Measurements from ENCODE around the gene HIGD1A. TPM values are rescaled to one million over a fixed set of nuclear protein-coding genes. Genes with fewer than 3 reads are reported as not detected.

Gene HIGD1A
- total and polyA plus RNA-seq, 9 of the 15 experiments (the other 6 are each of a cell fraction or from before 2014, with no cell fraction given), result 165 to 1,185 (median 333) TPM

DNA sequence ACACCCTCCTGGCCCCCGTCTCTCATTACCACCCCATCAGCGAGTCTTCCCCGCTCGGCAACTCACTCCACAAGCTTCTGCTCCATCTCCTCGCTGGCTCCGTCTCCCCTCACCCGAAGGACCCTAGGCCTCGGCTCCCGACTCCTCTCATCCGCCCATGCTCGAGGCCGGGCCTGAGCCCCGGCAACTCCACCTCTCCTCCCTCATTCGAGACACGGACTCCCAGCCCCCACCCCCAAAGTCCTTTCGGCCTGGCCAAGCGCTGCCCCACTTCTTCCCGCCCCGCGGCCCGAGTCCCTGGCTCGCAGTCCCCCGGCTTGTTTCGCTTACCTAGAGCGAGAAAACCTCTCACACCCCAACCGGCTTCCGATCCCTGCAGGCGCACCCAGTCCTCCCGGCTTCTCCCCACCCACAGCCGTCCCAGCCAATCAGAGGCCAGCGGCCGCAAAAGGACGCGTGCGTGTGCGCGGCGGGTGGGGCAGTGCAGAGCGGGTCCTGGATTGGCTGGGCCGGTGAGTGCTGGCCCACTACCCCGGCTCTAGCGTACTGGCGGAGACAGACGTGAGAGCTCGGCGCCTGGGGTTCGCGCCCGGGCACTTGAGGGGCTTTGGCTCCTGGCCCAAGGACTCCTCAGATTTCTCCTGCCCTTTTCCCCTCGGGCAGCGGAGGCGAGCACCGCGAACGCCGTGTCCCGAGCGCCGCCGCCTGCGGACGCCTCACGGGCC is at the start of gene HIGD1A (continued):
- TF ChIP-seq, protein P1, sequence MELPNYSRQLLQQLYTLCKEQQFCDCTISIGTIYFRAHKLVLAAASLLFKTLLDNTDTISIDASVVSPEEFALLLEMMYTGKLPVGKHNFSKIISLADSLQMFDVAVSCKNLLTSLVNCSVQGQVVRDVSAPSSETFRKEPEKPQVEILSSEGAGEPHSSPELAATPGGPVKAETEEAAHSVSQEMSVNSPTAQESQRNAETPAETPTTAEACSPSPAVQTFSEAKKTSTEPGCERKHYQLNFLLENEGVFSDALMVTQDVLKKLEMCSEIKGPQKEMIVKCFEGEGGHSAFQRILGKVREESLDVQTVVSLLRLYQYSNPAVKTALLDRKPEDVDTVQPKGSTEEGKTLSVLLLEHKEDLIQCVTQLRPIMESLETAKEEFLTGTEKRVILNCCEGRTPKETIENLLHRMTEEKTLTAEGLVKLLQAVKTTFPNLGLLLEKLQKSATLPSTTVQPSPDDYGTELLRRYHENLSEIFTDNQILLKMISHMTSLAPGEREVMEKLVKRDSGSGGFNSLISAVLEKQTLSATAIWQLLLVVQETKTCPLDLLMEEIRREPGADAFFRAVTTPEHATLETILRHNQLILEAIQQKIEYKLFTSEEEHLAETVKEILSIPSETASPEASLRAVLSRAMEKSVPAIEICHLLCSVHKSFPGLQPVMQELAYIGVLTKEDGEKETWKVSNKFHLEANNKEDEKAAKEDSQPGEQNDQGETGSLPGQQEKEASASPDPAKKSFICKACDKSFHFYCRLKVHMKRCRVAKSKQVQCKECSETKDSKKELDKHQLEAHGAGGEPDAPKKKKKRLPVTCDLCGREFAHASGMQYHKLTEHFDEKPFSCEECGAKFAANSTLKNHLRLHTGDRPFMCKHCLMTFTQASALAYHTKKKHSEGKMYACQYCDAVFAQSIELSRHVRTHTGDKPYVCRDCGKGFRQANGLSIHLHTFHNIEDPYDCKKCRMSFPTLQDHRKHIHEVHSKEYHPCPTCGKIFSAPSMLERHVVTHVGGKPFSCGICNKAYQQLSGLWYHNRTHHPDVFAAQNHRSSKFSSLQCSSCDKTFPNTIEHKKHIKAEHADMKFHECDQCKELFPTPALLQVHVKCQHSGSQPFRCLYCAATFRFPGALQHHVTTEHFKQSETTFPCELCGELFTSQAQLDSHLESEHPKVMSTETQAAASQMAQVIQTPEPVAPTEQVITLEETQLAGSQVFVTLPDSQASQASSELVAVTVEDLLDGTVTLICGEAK (IDR thresholded peaks at IDR 0.05), result no peak
- TF ChIP-seq, protein P1 (CRISPR knock-in tag; IDR thresholded peaks at IDR 0.05), result no peak
- TF ChIP-seq BACH1 (tag; IDR thresholded peaks at IDR 0.05) (no peak), MEIS2 (IDR thresholded peaks at IDR 0.05; ENCODE audit: partially characterized antibody) (peak; percentile 39), FOS (IDR thresholded peaks at IDR 0.05; ENCODE audit: extremely low read depth, insufficient read length) (peak; percentile 78), ZNF75A (CRISPR knock-in tag; IDR thresholded peaks at IDR 0.05) (no peak), GTF2F1 (IDR thresholded peaks at IDR 0.05; ENCODE audit: low read depth, low read length) (no peak; the same call in 1 of the 2 replicates), NCOR1 (IDR thresholded peaks at IDR 0.05) (peak; percentile 9; the same call in 1 of the 2 replicates), NCOA4 (IDR thresholded peaks at IDR 0.05; ENCODE audit: partially characterized antibody) (peak; percentile 77), PHTF2 (CRISPR knock-in tag; IDR thresholded peaks at IDR 0.05) (peak; percentile 40; the same call in 1 of the 2 replicates)
- TF ChIP-seq, protein P2, sequence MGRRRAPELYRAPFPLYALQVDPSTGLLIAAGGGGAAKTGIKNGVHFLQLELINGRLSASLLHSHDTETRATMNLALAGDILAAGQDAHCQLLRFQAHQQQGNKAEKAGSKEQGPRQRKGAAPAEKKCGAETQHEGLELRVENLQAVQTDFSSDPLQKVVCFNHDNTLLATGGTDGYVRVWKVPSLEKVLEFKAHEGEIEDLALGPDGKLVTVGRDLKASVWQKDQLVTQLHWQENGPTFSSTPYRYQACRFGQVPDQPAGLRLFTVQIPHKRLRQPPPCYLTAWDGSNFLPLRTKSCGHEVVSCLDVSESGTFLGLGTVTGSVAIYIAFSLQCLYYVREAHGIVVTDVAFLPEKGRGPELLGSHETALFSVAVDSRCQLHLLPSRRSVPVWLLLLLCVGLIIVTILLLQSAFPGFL (CRISPR knock-in tag; IDR thresholded peaks at IDR 0.05), result peak; percentile 99
- TF ChIP-seq, protein P3, sequence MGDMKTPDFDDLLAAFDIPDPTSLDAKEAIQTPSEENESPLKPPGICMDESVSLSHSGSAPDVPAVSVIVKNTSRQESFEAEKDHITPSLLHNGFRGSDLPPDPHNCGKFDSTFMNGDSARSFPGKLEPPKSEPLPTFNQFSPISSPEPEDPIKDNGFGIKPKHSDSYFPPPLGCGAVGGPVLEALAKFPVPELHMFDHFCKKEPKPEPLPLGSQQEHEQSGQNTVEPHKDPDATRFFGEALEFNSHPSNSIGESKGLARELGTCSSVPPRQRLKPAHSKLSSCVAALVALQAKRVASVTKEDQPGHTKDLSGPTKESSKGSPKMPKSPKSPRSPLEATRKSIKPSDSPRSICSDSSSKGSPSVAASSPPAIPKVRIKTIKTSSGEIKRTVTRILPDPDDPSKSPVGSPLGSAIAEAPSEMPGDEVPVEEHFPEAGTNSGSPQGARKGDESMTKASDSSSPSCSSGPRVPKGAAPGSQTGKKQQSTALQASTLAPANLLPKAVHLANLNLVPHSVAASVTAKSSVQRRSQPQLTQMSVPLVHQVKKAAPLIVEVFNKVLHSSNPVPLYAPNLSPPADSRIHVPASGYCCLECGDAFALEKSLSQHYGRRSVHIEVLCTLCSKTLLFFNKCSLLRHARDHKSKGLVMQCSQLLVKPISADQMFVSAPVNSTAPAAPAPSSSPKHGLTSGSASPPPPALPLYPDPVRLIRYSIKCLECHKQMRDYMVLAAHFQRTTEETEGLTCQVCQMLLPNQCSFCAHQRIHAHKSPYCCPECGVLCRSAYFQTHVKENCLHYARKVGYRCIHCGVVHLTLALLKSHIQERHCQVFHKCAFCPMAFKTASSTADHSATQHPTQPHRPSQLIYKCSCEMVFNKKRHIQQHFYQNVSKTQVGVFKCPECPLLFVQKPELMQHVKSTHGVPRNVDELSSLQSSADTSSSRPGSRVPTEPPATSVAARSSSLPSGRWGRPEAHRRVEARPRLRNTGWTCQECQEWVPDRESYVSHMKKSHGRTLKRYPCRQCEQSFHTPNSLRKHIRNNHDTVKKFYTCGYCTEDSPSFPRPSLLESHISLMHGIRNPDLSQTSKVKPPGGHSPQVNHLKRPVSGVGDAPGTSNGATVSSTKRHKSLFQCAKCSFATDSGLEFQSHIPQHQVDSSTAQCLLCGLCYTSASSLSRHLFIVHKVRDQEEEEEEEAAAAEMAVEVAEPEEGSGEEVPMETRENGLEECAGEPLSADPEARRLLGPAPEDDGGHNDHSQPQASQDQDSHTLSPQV (IDR thresholded peaks at IDR 0.05), result no peak
